Measurements from ENCODE around the gene PPP4R4.

Gene PPP4R4

DNA sequence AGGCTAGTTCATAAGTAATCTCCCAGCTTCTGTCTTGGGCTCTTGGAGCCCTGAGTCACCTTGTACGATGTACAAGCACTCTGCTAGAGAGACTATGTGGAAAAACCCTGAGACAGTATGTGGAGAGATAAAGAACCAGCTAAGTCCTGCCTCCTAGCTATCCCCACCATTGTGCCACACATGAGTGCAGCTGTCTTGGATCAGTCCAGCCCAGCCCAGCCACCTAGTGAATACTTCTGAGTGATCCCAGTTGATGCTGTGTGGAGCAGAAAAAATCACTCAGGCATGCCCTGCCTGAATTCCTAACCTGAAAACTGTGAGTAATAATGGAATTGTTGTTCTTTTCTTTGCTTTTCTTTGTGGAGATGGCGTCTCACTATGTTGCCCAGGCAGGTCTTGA lies 154.1 kb downstream of the PPP4R4 start:
- Histone ChIP-seq H3K27me3 (ENCODE audit: insufficient read depth, low read length) (no peaks in the 10 kb centered on the region), H4K20me1 (ENCODE audit: insufficient read depth, low read length) (no peaks in the 10 kb centered on the region), H3K4me2 (ENCODE audit: low read length) (no peak overlapping the region), H3K9ac (ENCODE audit: low read length) (no peak overlapping the region), H3K27ac (ENCODE audit: low read depth, low read length, poor library complexity, severe bottlenecking) (no peak overlapping the region), H3K9me2 (ENCODE audit: low read depth, low read length) (no peaks in the 10 kb centered on the region), H3K4me1 (ENCODE audit: insufficient read depth, low read length, severe bottlenecking) (peaks cover under 1% of the 10 kb centered on the region), H2AFZ (ENCODE audit: low read length) (no peak overlapping the region), H3K79me2 (ENCODE audit: insufficient read depth, low read length) (no peaks in the 10 kb centered on the region), H3K4me3 (ENCODE audit: low read depth, low read length, poor library complexity, severe bottlenecking) (no peak overlapping the region), H3K9me3 (ENCODE audit: low read length) (no peaks in the 10 kb centered on the region), H3K36me3 (ENCODE audit: insufficient read depth, low read length) (no peaks in the 10 kb centered on the region; the same call in 1 of the 2 replicates), H3F3A (ENCODE audit: insufficient read depth, low read length) (no peaks in the 10 kb centered on the region)
- TF ChIP-seq CTCF (IDR thresholded peaks at IDR 0.05; ENCODE audit: low read length) (no peak), EZH2 (IDR thresholded peaks at IDR 0.05; ENCODE audit: borderline replicate concordance, low read length) (no peak)

Measured in OCI-LY1 (cell line).